Sciatic nerve (tissue), 2 donors: ENCODE data around the gene TYK2. TPM values are rescaled to one million over a fixed set of nuclear protein-coding genes. Genes with fewer than 3 reads are reported as not detected.
A peak's percentile ranks its signal among the peaks of the same experiment; 100 is the strongest.
"Not testable (repeated sequence)": the region's sequence is repeated elsewhere in the genome, so short reads cannot be mapped to it uniquely, and the experiment has no call there.

Experiments used
- ATAC-seq: fragments of 200-7000 bp; cut with Tn5 transposase; one replicate; pipeline ENCODE4 v1.9.1; 2020; ENCODE audit warnings: mild to moderate bottlenecking, moderate library complexity
- DNase-seq: peaks from one replicate; pipeline ENCODE4 v3.0.0-alpha.2; 2020; ENCODE audit warnings: low spot score
- intact Hi-C: fragments of 100-400 bp; cut with DNase I; formaldehyde crosslinking; loops from one replicate; pipeline ENCODE4 v1.14.2; 2022
- total RNA-seq: library from RNA; stranded (reverse); fragmentation: NEBNext Ultra II Directional; extraction: Animal tissue kit (Norgen Biotek cat#: 25700); gene quantifications from one replicate; pipeline ENCODE4 v1.2.1, GENCODE V29; 2021
- donor health status: DM: no; HTN: no; CAD: no.
- donor health status: DM: no; HTN: no; CAD: no.

TYK2 gene
- total RNA-seq, 1 donor from 2014 or later = 128 TPM

DNA sequence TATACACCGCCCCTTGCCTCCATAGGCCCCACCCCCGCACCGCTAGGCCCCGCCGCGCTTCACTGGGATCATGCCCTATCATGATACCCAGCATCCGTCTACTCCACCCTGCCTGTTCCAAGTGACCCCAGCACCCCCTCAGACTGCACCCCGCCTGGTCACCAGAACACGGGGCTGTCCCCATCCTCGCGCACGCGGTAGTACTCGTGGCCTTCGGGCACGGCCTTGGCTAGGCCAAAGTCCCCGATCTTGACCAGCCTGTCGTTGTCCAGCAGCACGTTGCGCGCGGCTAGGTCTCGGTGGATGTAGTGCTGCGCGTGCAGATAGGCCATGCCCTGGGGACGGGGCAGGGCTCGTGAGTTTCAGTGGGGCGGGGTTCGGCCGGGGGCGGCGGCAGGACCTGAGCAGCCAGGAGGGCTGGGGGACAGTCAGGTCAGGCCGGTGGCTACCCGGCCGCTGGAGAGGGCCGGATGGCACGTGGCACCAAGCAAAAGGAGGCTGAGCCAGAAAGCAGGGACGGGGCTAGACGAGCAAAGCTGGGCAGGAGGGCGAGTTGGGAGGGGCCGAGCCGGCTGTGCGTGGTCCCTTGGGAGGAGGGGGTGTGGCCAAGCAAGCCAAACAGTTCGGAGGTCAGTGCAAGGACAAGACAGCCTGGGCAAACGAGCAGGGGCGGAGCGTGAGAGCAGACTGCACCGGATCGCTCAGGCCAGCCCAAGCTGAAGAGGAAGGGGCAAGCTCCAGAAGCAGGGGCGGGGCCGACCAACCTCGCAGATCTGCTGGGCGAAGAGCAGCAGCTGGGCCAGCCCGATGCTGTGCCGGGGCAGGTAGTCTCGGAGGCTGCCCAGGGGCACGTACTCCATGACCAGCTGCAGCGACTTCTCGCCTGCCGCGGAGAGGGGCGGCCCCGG is 27.4 kb downstream of the TYK2 start:
- DNase-seq (peak; percentile 93), ATAC-seq (peak; percentile 95)

DNA sequence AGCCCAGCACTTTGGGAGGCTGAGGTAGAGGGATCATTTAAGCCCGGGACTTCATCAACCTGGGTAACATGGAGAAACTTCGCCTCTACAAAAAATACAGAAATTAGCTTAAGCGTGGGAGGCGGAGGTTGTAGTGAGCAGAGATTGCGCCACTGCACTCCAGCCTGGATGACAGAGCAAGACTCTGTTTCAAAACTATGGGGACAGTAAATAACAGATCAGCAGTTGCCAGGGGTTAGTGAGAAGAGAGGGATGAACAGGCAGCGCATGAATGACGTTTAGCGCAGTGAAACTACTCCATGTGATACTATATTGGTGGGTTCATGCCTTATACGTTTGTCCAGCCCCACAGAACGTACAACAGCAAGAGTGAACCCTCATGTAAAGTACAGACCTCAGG is 33.9 kb downstream of the TYK2 start:
- intact Hi-C loops = no loop called here
- ATAC-seq = peak; percentile 63

More for the DNA sequence above, 27.4 kb downstream of the TYK2 start:
- intact Hi-C loops = no loop called here

DNA sequence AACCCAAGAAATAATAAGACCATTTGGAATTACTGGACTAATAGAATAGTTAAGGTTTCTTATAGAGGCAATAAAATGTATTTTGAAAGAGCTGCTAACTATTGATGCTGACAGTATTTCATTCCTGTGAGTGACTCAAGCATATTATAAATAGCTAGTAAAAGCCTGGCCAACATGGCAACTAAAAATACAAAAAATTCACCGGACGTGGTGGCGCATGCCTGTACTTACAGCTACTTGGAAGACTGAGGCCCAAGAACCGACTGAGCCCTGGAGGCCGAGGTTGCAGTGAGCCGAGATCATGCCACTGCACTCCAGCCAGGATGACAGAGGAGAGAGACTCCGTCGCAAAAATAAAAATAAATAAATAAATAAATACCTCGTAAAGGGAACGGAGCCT is 35.6 kb downstream of the TYK2 start:
- ATAC-seq (no peak), DNase-seq (no peak)
- intact Hi-C loops = no loop called here

More for the DNA sequence above, 33.9 kb downstream of the TYK2 start:
- DNase-seq = no peak

DNA sequence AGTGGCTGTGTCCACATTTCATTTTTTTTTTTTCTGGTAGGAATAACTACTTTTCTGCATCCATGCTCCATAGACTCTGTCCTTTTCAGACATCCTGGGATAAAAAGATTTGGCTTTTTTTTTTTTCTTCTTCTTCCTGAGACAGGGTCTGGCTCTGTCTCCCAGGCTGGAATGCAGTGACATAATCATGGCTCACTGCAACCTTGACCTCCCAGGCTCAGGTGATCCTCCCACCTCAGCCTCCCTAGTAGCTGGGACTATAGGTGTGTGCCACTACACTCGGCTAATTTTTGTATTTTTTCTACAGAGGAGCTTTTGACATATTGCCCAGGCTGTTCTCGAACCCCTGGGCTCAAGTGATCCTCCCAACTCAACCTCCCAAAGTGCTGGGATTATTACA is 36.9 kb downstream of the TYK2 start:
- DNase-seq = no peak
- intact Hi-C loops = no loop called here
- no peak for ATAC-seq

DNA sequence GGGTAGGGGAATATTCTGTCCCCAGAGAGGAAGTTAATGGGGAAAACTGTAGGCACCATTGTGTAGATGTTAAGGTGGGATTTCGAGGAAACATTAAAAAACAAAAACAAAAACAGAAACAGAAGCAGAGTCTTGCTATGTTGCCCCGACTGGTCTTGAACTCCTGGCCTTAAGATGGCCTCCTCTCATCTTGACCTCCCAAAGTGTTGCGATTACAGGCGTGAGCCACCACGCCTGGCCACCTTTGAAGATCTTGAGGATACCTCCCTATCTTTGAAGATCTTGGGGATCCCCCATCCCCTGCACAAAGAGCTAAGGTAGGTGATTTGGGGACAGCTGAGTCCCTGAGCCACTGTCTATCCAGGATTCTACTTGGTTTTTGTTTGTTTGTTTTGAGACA is 40.4 kb downstream of the TYK2 start:
- DNase-seq (no peak), ATAC-seq (no peak)
- intact Hi-C loops = no loop called here

DNA sequence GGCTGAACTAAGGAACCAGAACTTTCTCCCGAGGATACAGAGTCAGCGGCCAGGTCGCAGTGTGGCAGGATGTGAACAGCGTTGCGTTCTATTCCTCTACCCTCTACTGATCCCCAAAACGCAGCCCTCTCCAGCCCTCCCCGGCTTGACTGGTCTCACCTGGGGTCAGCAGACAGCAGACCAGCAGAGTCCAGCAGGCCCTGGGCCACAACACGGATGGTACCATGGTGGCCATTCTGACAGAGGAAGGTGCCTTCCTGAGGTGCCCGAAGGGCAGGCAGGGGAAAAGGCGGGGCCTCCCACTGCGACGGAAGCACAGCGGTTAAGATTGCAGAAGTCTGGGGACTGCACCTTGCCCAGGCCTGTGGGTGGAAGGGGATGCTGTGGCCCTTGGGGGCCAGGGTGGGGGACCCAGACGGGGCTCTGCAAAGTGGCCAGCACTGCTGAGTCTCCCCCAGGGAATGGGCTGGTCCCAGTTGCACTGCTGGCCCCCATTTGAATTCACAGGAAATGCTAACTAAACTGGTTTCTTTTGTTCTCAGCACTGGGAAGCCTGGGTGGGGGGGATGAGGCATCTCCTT is 40.9 kb downstream of the TYK2 start, which contains the start of gene ICAM3:
TSS of gene ICAM3 (minus strand) at position 245 of the 581 bp plus-strand sequence. CDS start at position 235, 10 bp downstream.
- DNase-seq (no peak), ATAC-seq (no peak)
- intact Hi-C loops = no loop called here

DNA sequence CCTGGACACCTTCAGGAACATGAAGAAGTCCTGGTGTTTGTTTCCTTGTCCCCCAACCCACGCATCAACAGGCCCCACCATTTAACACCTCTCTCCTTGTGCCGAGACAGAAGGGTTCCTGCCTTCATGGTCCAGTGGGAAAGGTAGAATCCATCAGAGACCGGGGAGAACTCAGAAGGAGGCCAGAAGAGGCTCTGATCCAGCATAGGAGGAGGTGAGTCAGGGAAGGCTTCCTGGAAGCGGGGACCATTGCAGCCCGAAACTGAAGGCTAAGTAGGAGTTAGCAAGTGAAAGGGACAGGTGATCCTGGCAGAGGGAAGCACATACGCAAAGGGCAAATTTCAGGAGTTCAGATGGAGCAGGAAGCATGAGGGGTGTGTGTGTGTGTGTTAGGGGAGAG is 41.4 kb downstream of the TYK2 start:
- intact Hi-C loops = no loop called here
- no peak for DNase-seq
- ATAC-seq = no peak

DNA sequence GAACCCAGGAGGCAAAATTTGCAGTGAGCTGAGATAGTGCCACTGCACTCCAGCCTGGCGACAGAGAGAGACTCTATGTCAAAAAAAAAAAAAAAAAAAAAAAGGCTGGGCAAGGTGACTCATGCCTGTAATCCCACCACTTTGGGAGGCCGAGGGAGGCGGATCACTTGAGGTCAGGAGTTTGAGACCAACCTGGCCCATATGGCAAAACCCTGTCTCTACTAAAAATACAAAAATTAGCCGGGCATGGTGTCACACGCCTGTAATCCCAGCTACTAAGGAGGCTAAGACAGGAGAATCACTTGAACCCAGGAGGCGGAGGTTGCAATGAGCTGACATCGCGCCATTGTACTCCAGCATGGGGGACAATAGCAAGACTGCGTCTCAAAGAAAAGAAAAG is 43.6 kb downstream of the TYK2 start:
- intact Hi-C loops, DNase-seq, ATAC-seq: not testable (repeated sequence)

DNA sequence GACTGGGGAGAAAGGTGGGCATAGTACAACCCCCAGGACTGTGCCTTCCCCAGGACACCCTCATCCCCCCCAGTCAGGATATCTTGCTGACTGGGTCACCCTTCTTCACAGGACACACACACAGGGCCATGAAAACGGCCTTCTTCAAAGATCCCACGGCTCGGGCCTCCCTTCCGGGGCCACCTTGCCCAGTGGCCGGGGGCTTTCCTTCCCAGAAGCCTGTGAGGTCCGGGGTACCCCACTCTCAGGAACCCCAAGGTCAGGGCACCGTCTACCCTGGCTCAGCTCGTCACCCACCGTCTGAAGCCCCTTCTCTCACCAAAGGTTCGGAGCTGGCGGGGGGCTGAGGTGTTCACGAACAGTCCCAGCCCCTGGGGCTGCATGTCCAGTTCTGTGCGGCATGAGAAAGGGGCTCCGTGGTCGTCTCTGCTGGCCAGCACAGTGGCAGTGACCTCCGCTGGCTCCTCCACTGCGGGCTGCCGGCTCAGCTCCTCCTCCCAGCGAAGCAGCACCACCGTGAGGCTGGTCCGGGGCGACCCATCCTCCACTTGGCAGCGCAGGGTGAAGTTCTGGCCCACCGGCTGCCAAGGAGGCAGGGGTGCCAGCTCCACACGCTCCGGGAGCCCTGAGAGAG is 44.9 kb downstream of the TYK2 start:
- ATAC-seq = no peak
- DNase-seq = no peak
- intact Hi-C loops = no loop called here

DNA sequence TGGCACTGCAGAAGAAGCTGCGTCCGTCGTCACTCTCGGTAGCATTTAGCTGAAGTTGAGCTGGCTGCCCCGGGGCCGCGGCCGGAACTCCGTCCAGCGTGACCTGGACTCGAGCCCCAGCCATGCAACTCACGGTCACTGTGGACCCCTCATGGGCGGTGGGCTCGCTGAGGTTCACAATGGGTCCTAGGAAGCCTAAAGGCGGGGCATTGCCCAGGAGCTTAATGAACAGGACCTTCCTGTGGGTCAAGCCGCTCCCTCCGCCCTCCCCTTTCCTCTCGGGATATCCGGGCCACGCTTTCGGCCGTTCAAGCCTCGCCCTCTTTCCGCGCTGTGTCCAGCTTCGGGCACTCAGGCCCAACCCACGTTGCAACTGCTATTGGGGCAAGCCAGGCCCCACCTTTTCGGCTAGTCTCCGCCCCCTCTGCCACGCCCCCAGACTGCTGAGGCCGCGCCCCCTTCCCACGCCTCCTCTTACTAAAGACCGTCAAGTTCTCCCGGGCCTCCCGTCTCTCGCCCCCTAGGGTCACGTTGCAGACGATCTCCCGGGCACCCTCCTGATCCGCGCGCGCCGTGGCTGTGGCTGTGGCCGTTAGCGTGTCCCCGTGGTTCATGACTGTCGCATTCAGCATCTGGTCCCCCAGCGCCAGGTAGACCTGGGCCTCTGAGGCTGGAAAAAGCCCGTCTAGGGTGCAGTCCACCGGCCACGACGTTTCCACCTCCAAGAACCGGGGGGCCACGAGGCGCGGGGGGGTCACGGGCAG is 45.6 kb downstream of the TYK2 start:
- ATAC-seq = peak; percentile 94
- intact Hi-C loops = no loop called here

DNA sequence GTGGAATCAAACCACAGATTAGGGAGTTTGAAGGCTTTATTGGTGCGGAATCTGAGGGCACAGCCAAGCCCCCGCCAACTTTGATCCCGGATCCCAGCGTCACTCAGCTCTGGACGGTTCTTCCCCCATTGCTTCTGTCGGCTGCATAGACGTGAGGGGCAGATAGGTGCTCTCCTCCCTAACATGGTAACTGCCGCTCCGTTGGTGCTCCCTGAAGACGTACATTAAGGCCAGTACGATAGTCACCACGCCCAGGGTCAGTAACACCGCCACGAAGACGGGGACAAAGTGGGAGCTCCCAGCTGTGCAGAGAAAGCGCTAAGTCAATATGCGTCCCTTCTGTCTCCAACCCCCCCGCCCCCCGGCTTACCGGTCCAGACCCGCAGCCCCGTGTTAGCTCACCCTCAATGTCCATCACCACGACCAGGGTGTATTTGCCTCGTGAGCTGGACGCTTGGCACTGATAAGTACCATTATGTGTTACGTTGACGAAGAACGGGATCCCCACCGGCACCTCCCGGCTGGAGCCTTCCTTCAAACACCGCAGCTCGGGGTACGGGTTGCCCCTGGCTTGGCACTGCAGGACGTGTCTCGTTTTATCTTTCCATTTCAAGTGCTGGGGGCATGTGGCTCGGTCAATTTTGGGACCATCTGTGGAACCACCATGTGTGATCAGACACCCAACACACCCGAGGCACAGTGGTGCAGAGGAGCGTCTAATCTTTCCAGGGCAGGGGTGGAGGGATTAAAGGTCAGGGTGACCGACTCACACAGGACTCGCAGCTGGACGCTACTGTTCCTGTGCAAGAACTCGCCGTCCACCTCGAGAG is 46.4 kb downstream of the TYK2 start:
- peak; percentile 0 for ATAC-seq
- no peak for DNase-seq
- intact Hi-C loops = loop anchor here (2.0 kb wide), 1 partner anchor 17 kb away; the partner anchor contains the start of gene FDX2

More for the DNA sequence above, 45.6 kb downstream of the TYK2 start:
- peak; percentile 97 for DNase-seq

DNA sequence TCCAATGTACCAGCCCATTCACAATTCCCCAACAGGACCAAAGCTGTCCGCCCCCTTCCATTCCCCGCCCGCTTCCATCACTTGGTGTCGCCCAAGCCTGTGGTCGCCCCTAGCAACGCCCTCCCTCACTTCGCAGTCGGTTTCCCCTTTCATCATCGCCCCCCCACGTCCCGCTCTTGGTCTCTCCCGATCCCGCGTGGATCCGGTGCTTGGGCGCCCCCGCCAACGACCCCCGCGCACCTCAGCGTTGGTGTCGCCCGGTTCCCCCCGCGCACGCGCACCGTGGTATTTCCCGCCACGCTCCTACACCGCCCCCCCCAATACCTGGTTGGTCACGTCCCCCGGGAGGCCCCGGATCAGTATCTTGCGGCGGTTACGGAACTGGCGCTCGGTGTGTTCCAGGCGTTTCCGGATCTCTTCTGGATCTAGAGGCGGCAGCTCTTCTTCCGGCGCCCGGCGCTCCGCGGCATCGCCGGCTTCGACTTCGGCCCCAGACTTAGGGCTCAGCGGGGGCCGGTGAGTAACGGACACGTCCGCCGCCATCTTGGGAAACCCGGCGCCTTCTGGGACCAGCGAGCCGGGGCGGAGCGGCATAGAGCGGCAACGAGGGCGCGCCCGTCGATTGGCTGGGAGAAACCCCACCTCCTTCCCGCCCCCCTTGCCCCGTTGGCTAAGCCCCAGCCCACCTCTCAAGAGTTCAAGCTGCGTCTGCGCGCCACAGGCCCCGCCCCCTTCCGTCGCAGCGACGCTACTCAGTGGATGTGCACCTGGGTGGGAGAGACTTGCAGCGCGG is 47.2 kb downstream of the TYK2 start, which contains the start of gene RAVER1:
TSS of gene RAVER1 (minus strand) at position 565 of the 793 bp plus-strand sequence. CDS start at position 543, 22 bp downstream.
- DNase-seq = peak; percentile 99
- intact Hi-C loops = loop anchor here (2.0 kb wide), 1 partner anchor 16 kb away; the partner anchor contains the start of gene FDX2
- ATAC-seq = peak; percentile 96

DNA sequence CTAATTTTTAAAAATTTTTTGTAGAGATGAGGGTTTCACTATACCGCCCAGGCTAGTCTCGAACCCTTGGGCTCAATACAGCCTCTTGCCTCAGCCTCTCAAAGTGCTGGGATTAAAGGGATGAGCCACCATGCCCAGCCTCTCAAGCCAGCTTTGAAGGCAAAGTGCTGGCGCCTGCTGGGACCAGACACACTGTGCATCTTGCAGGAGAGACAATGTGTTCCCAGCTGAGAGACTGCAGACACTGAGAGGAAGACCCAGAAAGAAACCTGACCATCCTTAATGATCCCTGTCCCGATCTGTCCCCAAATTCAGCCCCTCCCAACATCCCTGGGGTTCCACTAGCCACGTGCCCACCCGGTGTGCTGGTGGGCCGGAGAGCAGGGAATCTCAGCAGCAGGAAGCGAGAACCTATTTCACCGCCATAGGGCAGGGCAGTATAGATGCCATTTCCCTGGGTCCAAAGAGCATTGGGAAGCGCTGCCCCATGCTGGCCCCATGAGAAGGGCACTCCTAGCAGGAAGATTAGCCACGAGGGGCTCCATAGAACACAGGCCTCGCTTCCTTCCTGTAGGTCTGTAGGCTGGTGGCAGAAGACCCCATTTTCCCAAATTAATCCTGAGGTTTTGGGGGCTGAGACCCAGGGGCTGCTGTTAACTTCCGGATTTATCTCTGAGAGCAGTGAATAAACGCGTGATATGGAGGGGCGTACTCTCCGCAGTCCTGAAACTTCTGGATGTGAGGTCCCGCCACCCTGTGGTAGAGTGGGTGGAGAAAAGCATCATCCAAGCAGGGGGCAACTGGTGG is 48.0 kb downstream of the TYK2 start:
- ATAC-seq (no peak), DNase-seq (no peak)
- intact Hi-C loops = loop anchor here (2.0 kb wide), 1 partner anchor 16 kb away; the partner anchor contains the start of gene FDX2

DNA sequence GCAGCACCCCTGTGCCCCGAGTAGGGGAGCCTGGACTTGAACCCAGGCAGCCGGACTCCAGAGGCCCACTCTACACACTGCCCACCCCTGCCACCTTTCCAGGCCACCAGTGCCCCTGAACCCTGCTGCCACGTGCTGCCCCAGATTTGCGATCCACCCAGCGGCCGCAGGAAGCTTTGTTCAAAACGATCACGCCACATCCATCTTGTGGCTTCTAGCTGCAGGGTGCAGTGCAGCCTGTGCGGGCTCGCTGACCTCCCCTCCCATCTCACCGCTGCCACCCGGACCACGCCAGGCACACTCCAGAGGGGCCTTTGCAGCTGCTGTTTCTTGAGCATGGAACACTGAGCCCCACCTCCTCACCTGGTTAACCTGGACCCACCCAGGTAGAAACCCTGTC is 50.8 kb downstream of the TYK2 start:
- DNase-seq (no peak), ATAC-seq (no peak)
- intact Hi-C loops = no loop called here

DNA sequence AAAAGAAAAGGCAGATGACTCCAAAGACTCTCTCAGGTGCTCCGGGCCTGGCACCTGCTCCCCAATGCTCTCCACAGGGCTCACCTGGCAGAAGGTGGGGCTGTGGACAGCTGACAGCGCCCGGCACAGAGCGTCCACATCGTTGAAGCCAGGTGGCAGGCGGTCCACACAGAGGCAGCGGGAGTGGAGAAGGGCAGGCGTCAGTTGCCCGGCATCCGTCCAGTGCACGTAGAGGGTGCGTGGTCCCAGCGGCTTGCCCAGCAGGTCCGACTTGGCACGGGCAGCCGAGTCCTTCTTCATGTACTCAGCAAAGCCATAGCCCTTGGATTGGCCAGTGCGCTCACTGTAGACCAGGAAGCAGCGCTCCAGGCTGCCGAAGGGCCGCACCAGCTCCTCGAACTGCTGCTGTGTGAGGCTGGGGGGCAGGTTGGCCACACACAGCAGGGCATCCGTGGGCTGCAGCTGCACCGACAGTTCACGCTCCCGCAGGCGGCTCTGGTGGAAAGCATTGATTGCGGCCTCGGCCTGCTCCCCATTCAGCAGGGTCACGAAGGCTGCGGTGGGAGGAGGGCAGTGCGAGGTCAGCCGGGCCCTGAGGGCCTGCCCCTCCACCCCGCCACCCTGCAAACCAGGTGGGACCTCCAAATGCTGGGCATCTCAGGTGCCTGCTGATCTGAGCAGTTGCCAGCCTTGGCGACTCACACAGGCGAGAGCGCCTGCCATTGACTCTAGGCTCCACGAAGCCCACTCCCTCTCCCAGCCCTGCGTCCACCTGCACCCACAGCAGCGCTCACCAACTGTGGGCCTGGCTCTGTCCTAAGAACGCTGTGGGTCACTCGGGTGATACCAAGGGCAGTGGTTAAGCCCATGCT is 51.6 kb downstream of the TYK2 start:
- intact Hi-C loops = no loop called here
- ATAC-seq = no peak
- DNase-seq = no peak
